Activated B cell treated with CpG ODN at 0.5 μM for 24 hours (primary cell): ENCODE measurements around the gene PLCG2. TPM values are rescaled to one million over a fixed set of nuclear protein-coding genes. Genes with fewer than 3 reads are reported as not detected.

Source experiments
- ATAC-seq: fragments of 200-7000 bp; cut with Tn5 transposase; one replicate; pipeline ENCODE4 v1.10.0; 2021; ENCODE audit warnings: low read depth, mild to moderate bottlenecking, moderate library complexity
- CTCF ChIA-PET: fragments of 350-600 bp; sonication (Branson Sonifier 250); formaldehyde crosslinking; loops from one replicate; lab custom pipeline; 2021; ENCODE audit warnings: antibody characterized with exemption; lab: Charles Lee
- POLR2A ChIA-PET: fragments of 350-600 bp; sonication (Branson Sonifier 250); formaldehyde crosslinking; loops from one replicate; lab custom pipeline; 2021; ENCODE audit warnings: antibody characterized with exemption; lab: Charles Lee
- DNase-seq: peaks from one replicate; pipeline ENCODE4 v3.0.0; 2022
- H3K27ac Mint-ChIP-seq: one replicate; pipeline ENCODE4 v1.8.0; 2020; ENCODE audit warnings: mixed read lengths
- H3K27me3 Mint-ChIP-seq: one replicate; pipeline ENCODE4 v1.8.0; 2021; ENCODE audit warnings: mixed read lengths
- H3K36me3 Mint-ChIP-seq: one replicate; pipeline ENCODE4 v1.8.0; 2021; ENCODE audit warnings: low read depth, mixed read lengths
- H3K4me1 Mint-ChIP-seq: one replicate; pipeline ENCODE4 v1.8.0; 2021; ENCODE audit warnings: mixed read lengths
- H3K4me3 Mint-ChIP-seq: one replicate; pipeline ENCODE4 v1.8.0; 2020; ENCODE audit warnings: mild to moderate bottlenecking, mixed read lengths
- H3K9me3 Mint-ChIP-seq: one replicate; pipeline ENCODE4 v1.8.0; 2020; ENCODE audit warnings: mixed read lengths
- CTCF ChIP-seq: fragments of 200-600 bp; IDR thresholded peaks from one replicate; pipeline ENCODE4 v1.8.0; 2022; ENCODE audit warnings: antibody characterized with exemption, mild to moderate bottlenecking
- intact Hi-C: fragments of 100-400 bp; cut with micrococcal nuclease; formaldehyde crosslinking; loops from one replicate; pipeline ENCODE4 v1.15.1; 2024
- total RNA-seq: library from RNA; stranded (reverse); gene quantifications from 2 replicates; pipeline ENCODE4 v1.2.3, GENCODE V29; 2022

The PLCG2 gene
- total RNA-seq, 1 donor from 2014 or later, result 525 TPM

DNA sequence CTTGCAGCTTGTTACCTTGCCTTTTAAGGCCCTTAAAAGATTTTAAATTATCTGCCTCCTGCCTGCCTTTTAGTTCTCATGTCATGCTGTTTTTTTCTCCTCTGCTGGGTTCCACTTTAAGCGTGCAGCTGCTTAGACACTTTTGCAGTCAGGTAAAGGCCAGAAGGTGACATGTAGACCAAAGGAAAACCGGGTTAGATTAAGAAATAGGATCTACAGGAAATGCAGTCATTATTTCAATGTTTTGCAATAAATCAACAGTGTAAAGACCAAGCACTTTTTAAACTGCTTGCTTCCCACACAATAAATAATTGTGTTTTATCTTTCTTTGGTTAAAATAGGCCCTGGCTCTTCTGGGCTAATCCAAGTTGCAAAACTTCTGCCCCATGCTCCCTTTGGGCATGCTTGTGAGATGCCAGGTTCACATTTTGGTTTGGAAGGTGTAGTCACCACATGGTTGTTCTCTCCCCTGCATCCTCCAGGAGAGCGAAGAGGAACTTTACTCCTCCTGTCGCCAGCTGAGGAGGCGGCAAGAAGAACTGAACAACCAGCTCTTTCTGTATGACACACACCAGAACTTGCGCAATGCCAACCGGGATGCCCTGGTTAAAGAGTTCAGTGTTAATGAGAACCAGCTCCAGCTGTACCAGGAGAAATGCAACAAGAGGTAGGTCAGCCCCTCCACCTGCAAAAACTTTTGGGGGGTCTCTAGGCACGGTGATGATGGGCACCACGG, 177.3 kb downstream of the PLCG2 start:
- POLR2A ChIA-PET, result no interaction called here
- ATAC-seq (no peak), DNase-seq (no peak)
- peaks cover 2% of the 10 kb centered on the region for H3K9me3 Mint-ChIP-seq
- H3K27ac Mint-ChIP-seq, result no peak overlapping the region
- no peaks in the 10 kb centered on the region for H3K27me3 Mint-ChIP-seq
- no peaks in the 10 kb centered on the region for H3K4me1 Mint-ChIP-seq
- TF ChIP-seq CTCF, result no peak
- intact Hi-C loops, result loop anchor here (10.0 kb wide), 1 partner anchor 58 kb away; the partner anchor contains the start of gene SDR42E1
- H3K4me3 Mint-ChIP-seq, result no peak overlapping the region
- CTCF ChIA-PET, result no interaction called here
- peaks cover 93% of the 10 kb centered on the region for H3K36me3 Mint-ChIP-seq

DNA sequence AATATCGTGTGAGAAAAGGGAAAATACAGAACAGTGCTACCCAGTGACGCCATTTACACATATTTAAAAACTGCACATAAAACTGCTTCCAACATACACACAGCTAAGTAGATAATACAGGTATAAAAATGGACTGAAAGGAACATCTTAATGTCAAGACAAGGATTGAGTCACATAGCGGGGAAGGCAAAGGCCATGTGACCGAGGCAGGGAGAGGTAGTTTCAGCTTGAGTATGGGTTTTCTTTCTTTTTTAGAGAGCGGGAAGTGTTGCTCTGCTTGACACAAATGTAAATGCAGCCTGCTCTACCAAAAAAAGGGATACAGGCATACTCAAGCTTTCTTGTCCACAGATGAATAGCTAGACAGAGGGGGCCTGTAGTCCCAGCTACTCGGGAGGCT, 185.7 kb downstream of the PLCG2 start:
- ChIA-PET CTCF (no interaction called here), POLR2A (no interaction called here)
- Mint-ChIP-seq H3K27me3 (no peaks in the 10 kb centered on the region), H3K4me1 (peaks cover 6% of the 10 kb centered on the region), H3K4me3 (no peak overlapping the region), H3K27ac (no peak overlapping the region), H3K9me3 (peaks cover 11% of the 10 kb centered on the region), H3K36me3 (peaks cover 17% of the 10 kb centered on the region)
- intact Hi-C loops, result no loop called here
- DNase-seq, result no peak
- TF ChIP-seq CTCF, result no peak
- ATAC-seq, result no peak

DNA sequence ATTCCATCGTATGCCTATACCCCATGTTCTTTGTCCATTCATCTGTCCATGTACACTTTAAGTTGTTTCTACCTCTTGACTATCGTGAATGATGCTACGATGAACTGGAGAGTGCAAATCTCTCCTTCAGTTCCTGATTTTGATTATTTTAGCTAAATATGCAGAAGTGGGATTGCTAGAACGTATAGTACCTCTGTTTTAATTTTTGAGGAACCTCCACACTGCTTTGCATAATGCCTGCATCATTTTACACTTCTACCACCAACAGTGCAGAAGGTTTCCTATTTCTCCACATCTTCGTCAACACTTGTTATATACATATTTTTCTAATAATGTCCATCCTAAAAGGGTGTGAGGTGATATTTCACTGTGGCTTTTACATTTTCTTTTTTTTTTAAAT, 188.3 kb downstream of the PLCG2 start:
- DNase-seq (no peak), ATAC-seq (no peak)
- CTCF ChIA-PET, result no interaction called here
- Mint-ChIP-seq H3K9me3 (peaks cover 18% of the 10 kb centered on the region), H3K4me3 (no peak overlapping the region), H3K4me1 (peaks cover 6% of the 10 kb centered on the region), H3K27ac (no peak overlapping the region), H3K36me3 (no peaks in the 10 kb centered on the region), H3K27me3 (no peaks in the 10 kb centered on the region)
- TF ChIP-seq CTCF, result no peak
- intact Hi-C loops, result no loop called here
- POLR2A ChIA-PET, result no interaction called here

DNA sequence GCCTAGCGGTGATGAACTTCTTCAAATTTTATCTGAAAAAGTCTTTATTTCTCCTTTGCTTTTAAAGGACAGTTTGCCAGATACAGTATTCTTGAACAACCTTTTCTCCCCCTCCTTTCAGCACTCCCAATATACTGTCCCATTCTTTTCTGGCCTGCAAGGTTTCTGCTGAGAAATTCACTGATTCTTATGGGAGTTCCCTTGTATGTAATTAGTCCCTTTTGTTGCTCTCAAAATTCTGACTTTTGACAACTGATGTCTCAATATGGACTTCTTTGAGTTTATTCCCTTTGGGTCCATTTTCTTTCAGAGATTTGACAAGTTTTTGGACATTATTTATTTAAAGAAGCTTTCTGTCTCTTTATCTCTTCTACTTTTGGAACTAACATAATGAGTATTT, 192.8 kb downstream of the PLCG2 start:
- POLR2A ChIA-PET, result no interaction called here
- H3K36me3 Mint-ChIP-seq, result peaks cover under 1% of the 10 kb centered on the region
- intact Hi-C loops, result no loop called here

GRCh38 chr16:81973737-81974136, 194.6 kb downstream of the PLCG2 start:
- Mint-ChIP-seq H3K27me3 (no peaks in the 10 kb centered on the region), H3K4me3 (no peak overlapping the region), H3K36me3 (peaks cover 3% of the 10 kb centered on the region), H3K27ac (no peak overlapping the region), H3K9me3 (peaks cover 20% of the 10 kb centered on the region), H3K4me1 (no peaks in the 10 kb centered on the region)
- DNase-seq (no peak), ATAC-seq (no peak)
- POLR2A ChIA-PET, result no interaction called here
- intact Hi-C loops, result no loop called here
- CTCF ChIA-PET, result no interaction called here
- TF ChIP-seq CTCF, result no peak

More for the DNA sequence above, 192.8 kb downstream of the PLCG2 start:
- Mint-ChIP-seq H3K9me3 (peaks cover 21% of the 10 kb centered on the region), H3K4me1 (peaks cover 6% of the 10 kb centered on the region), H3K27me3 (no peaks in the 10 kb centered on the region), H3K4me3 (no peak overlapping the region), H3K27ac (no peak overlapping the region)
- TF ChIP-seq CTCF, result no peak
- CTCF ChIA-PET, result no interaction called here
- no peak for ATAC-seq
- DNase-seq, result no peak
